ENCODE measurements around the gene PLPPR3.

- no peak for TF ChIP-seq ZFX (IDR thresholded peaks at IDR 0.05; ENCODE audit: borderline replicate concordance)
- no peak for TF ChIP-seq CTCF (IDR thresholded peaks at IDR 0.05)
Observed at GRCh38 chr19:858868-859843, 37.4 kb upstream of the PLPPR3 start, which contains the start of gene CFD.

Measured in 22Rv1 (cell line).